Stomach (tissue), 4 donors: ENCODE measurements around the gene KIR3DL1.
"Not testable (repeated sequence)": the region's sequence is repeated elsewhere in the genome, so short reads cannot be mapped to it uniquely, and the experiment has no call there.

Experiments used
- CTCF ChIP-seq, 7 experiments: fragments of 450-650 bp in 4 of 7; fragments of 200-600 bp in 3 of 7; sonication (generic) in 3 of 7; IDR thresholded peaks; one replicate each; pipeline ENCODE4 v1.5.1; 2016 to 2019; ENCODE audit warnings: antibody characterized with exemption in 7 of 7, control low read depth in 2 of 7, mild to moderate bottlenecking in 1 of 7
- EP300 ChIP-seq: sonication (generic); formaldehyde crosslinking; IDR thresholded peaks from one replicate; pipeline ENCODE4 v1.6.1; 2017; ENCODE audit warnings: antibody characterized with exemption
- POLR2A ChIP-seq, 4 donors: fragments of 450-650 bp; IDR thresholded peaks; one replicate each; pipeline ENCODE4 v1.6.1; 2016; ENCODE audit warnings: antibody characterized with exemption in 4 of 4, control low read depth in 2 of 4, mild to moderate bottlenecking in 1 of 4, moderate library complexity in 1 of 4
- POLR2AphosphoS5 ChIP-seq, 3 donors: sonication (generic); formaldehyde crosslinking; IDR thresholded peaks; one replicate each; pipeline ENCODE4 v1.6.1; 2016; ENCODE audit warnings: antibody characterized with exemption in 3 of 3

GRCh38 chr19:54863459-54863858, 47.2 kb downstream of the KIR3DL1 start:
- TF ChIP-seq CTCF (IDR thresholded peaks at IDR 0.05); EP300; POLR2A (IDR thresholded peaks at IDR 0.05); POLR2AphosphoS5 (IDR thresholded peaks at IDR 0.05): not testable (repeated sequence)
